Epithelial cell of proximal tubule (primary cell): ENCODE data around the gene DNAAF8. TPM values are rescaled to one million over a fixed set of nuclear protein-coding genes. Genes with fewer than 3 reads are reported as not detected.

Experiments used
- DNase-seq: peaks from one replicate; pipeline ENCODE4 v3.0.0-alpha.2; 2011; ENCODE audit warnings: low read depth
- H3K4me3 ChIP-seq: 2 replicates; pipeline ENCODE4 v1.5.1; 2011; ENCODE audit warnings: low read depth, mild to moderate bottlenecking, low read length
- total RNA-seq: library from RNA; depleted of rRNA; stranded (reverse); fragments of >200 nt; gene quantifications from 2 replicates; pipeline ENCODE4 v1.2.3, GENCODE V29; 2015
- TF ChIP-seq, protein P1 (sequence below): conservative IDR thresholded peaks from 2 replicates; pipeline ENCODE4 v1.5.1; 2012; ENCODE audit warnings: low read depth, mild to moderate bottlenecking, low read length

DNAAF8 gene
- total RNA-seq, 1 donor from 2014 or later: not detected

DNA sequence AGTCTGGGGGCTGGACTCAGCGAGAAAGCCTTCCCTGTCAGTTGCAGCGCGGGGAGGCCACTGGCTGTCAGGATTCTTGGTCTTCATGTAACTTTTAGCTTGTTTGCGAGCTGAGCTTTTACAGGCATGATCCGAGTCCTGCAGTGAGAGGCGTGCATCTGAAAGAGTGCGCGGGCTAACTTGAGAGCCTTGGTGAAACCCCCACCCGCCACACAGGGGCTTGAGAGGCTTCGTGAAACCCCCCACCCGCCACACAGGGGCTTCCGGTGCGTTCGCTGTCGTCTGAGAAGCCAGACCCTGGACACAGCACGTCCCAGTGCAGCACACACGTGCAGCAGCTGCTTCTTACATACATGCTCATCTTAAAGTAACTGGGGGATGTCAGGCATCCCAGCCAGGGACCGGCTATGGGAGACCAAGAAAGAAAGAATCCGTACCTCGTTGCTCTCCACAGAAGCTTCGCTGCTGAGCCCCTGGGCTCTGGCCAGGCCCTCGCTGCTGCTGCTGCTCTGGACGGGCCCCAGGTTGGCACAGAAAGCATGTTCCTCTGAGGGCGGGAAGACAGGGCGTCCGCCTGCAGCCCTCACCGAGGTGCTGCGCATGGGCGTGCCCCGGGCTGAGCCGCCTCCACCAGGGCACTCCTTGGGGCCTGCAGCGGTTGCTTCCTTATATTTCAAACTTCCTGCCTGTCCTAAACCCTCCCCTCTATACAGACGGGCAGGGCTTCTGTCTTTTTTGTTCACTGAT is 33.2 kb upstream of the DNAAF8 start:
- no peak overlapping the region for H3K4me3 ChIP-seq
- DNase-seq: no peak
- TF ChIP-seq, protein P1, sequence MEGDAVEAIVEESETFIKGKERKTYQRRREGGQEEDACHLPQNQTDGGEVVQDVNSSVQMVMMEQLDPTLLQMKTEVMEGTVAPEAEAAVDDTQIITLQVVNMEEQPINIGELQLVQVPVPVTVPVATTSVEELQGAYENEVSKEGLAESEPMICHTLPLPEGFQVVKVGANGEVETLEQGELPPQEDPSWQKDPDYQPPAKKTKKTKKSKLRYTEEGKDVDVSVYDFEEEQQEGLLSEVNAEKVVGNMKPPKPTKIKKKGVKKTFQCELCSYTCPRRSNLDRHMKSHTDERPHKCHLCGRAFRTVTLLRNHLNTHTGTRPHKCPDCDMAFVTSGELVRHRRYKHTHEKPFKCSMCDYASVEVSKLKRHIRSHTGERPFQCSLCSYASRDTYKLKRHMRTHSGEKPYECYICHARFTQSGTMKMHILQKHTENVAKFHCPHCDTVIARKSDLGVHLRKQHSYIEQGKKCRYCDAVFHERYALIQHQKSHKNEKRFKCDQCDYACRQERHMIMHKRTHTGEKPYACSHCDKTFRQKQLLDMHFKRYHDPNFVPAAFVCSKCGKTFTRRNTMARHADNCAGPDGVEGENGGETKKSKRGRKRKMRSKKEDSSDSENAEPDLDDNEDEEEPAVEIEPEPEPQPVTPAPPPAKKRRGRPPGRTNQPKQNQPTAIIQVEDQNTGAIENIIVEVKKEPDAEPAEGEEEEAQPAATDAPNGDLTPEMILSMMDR: no peak

DNA sequence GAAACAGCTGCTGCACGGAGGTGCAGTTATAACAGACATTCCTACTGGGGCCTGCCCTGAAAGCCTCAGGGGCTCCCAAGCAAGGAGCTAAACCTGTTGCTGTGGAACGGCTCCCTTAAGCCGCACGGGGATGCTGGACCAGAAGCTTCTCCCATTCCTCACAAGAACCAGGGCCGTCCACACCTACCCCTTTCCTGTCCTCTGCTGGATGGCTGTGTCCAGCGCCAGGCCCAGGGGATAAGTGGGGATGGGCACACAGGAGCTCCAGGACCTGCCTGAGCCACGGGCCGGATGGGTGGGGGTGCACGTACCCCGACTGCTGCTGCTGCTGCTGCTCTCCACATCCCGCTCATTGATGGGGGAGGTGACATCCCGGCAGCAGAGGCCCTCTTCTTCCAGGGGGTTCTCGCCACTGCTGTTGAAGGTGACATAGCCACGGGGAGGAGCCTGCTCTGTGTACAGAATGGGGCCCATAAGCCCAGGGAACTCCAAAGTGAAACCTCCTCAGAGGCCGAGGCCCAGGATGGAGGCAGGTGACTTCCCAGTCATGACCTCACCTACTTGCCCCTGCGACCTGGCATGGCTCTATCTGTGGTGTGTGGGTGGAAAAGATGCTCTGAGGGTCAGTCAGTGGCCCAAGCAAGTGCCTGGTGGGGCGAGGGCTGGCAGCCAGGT is 32.4 kb upstream of the DNAAF8 start:
- TF ChIP-seq, protein P1: no peak
- no peak for DNase-seq
- no peak overlapping the region for H3K4me3 ChIP-seq

DNA sequence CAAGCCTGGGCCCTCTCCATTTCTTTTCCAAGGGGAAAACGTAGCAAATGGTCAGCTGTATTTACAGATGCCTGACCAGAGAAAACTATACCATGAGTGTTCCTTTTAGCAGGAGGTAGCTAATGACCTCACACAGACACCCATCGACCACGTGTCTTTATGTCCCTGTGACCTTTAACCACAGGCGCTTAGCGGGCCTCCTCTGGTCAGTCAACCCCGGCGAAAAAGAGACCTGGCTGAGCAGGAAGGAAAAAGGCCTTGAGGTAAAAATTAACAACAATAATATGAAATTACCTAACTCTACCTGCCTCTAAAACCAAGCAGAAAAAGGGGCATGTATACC is 31.9 kb upstream of the DNAAF8 start:
- no peak for DNase-seq
- H3K4me3 ChIP-seq: no peak overlapping the region
- TF ChIP-seq, protein P1: no peak

DNA sequence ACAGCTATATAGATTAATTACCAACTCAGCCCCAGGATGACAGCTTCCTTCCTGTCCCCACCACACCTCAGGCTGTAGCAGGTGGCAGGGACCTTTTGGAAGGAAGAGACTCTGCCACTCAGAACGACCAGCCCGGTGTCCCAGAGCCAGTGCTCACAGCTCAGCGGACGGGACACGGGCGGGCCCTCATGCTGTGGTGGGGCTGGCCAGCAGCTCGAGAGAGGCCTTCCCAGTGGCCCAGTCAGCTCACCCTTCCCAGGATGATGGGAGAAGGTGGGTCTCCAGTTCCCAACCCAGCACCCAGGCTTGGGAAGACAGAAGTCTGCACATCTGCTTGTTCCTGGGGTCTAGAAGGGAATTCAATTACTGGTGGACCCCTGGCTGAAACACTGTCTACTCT is 30.4 kb upstream of the DNAAF8 start:
- TF ChIP-seq, protein P1: no peak
- no peak for DNase-seq
- H3K4me3 ChIP-seq: no peak overlapping the region

DNA sequence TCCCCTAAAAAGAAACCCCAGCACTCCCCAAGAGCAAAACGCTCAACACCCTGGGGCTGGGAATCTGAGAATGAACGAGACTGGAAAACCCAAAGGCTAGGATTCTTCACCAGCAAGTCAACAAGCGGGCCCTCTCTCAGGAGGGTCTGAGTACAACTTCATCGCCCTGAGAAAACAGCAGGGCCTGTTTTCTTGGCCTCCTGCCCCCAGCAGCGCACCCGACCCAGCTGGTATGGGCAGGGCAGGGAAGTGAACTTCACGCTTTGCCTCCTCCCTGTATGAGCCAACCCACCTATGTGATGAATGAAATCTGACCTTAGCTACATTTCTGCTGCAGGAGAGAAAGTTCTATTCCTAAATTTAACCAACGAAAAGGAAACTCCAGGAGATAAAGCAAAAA is 29.8 kb upstream of the DNAAF8 start:
- TF ChIP-seq, protein P1: no peak
- H3K4me3 ChIP-seq: no peak overlapping the region
- no peak for DNase-seq

DNA sequence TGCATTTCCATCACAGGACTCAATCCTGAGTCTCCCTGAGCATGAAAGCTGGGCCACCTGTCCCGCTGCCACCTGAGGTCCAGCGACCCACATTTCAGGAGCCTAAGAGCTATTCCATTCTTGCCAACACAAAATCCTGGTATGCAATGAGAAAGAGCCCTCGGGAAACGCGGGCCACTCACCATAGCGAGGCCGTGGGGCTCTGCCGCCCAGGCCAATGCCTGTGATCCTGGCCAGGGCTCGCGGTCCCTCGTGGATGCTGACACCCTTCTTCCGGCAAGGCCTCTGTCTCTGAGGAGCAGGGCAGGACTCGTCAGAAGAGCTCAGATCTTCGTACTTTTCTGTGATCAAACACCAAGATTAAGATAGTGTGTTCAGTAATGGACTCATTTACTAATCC is 29.4 kb upstream of the DNAAF8 start:
- DNase-seq: no peak

More for the DNA sequence above, 29.4 kb upstream of the DNAAF8 start:
- TF ChIP-seq, protein P1: no peak
- no peak overlapping the region for H3K4me3 ChIP-seq
